Suprapubic skin (tissue), 4 donors: Measurements from ENCODE around the gene KATNA1.

Experiments used
- CTCF ChIP-seq, 2 donors: fragments of 200-600 bp in 1 of 2; fragments of 450-650 bp in 1 of 2; sonication (generic) in 1 of 2; IDR thresholded peaks; one replicate each; pipeline ENCODE4 v1.5.1; 2016 to 2019; ENCODE audit warnings: antibody characterized with exemption in 2 of 2, mild to moderate bottlenecking in 1 of 2, moderate library complexity in 1 of 2
- POLR2A ChIP-seq, 2 donors: fragments of 450-650 bp; IDR thresholded peaks; one replicate each; pipeline ENCODE4 v1.6.1; 2017; ENCODE audit warnings: antibody characterized with exemption in 2 of 2, mild to moderate bottlenecking in 2 of 2, moderate library complexity in 2 of 2
- POLR2AphosphoS5 ChIP-seq, 3 donors: sonication (generic); formaldehyde crosslinking; IDR thresholded peaks; one replicate each; pipeline ENCODE4 v1.6.1; 2017; ENCODE audit warnings: antibody characterized with exemption in 3 of 3

GRCh38 chr6:149567194-149567586 is 81.3 kb downstream of the KATNA1 start:
- TF ChIP-seq POLR2AphosphoS5 (IDR thresholded peaks at IDR 0.05), result no peak
- no peak for TF ChIP-seq CTCF (IDR thresholded peaks at IDR 0.05)
- TF ChIP-seq POLR2A (IDR thresholded peaks at IDR 0.05), result no peak
